NT2/D1 (cell line): ENCODE data around the gene CKAP5.

Experiments
- SUZ12 ChIP-seq: IDR thresholded peaks from 2 replicates; pipeline ENCODE4 v1.6.1; 2011; ENCODE audit not compliant: insufficient read length, insufficient read depth; ENCODE audit errors: extremely low read depth
- YY1 ChIP-seq: IDR thresholded peaks from 2 replicates; pipeline ENCODE4 v1.6.1; 2011; ENCODE audit not compliant: insufficient read length, insufficient read depth

GRCh38 chr11:46728659-46729040 lies 117.4 kb downstream of the CKAP5 start:
- TF ChIP-seq YY1: no peak
- no peak for TF ChIP-seq SUZ12
